ENCODE results near the gene PLEKHM2. TPM values are rescaled to one million over a fixed set of nuclear protein-coding genes. Genes with fewer than 3 reads are reported as not detected.

Gene PLEKHM2
- polyA plus RNA-seq, 1 donor from 2014 or later = 40.1 TPM

- TF ChIP-seq CTCF (IDR thresholded peaks at IDR 0.05; ENCODE audit: poor library complexity, severe bottlenecking) = no peak
- TF ChIP-seq POLR2AphosphoS5 (IDR thresholded peaks at IDR 0.05) = no peak
Measured at GRCh38 chr1:15777909-15778707, 94.0 kb downstream of the PLEKHM2 start (continued).

Small RNAs within 50 kb of the gene (small RNA-seq; reads per million reads assigned to genes)
- gene AL121992.2 = 0 reads per million in 3 experiments

Other genes starting within 250 kb of the PLEKHM2 start
- not detected in 2 replicates for gene CTRC, start 245.9 kb upstream of the PLEKHM2 start, polyA plus RNA-seq
- gene CELA2A, start 227.6 kb upstream of the PLEKHM2 start, polyA plus RNA-seq = not detected in 2 replicates
- not detected in 2 replicates for gene CELA2B, start 208.2 kb upstream of the PLEKHM2 start, polyA plus RNA-seq
- 13.4 and 13.7 TPM in 2 replicates for gene CASP9, start 160.1 kb upstream of the PLEKHM2 start, polyA plus RNA-seq
- 10.9 and 16.7 TPM in 2 replicates for gene DNAJC16, start 157.5 kb upstream of the PLEKHM2 start, polyA plus RNA-seq
- gene AGMAT, start 99.3 kb upstream of the PLEKHM2 start, polyA plus RNA-seq = not detected in 2 replicates
- gene DDI2, start 66.9 kb upstream of the PLEKHM2 start, polyA plus RNA-seq = 3.8 and 4.9 TPM in 2 replicates
- gene SLC25A34, start 51.9 kb downstream of the PLEKHM2 start, polyA plus RNA-seq = 5.4 and 5.5 TPM in 2 replicates
- not detected in 2 replicates for gene TMEM82, start 58.2 kb downstream of the PLEKHM2 start, polyA plus RNA-seq
- gene FBLIM1, start 74.5 kb downstream of the PLEKHM2 start, polyA plus RNA-seq = 24.9 and 25.4 TPM in 2 replicates
- gene UQCRHL, start 123.3 kb downstream of the PLEKHM2 start, polyA plus RNA-seq = 3.9 and 6.1 TPM in 2 replicates
- 7.1 and 11.3 TPM in 2 replicates for gene SPEN, start 163.4 kb downstream of the PLEKHM2 start, polyA plus RNA-seq